GM18909 (cell line): ENCODE results near the gene OR2L2.
"Not testable (repeated sequence)": the region's sequence is repeated elsewhere in the genome, so short reads cannot be mapped to it uniquely, and the experiment has no call there.

Experiments
- ATAC-seq: cut with Tn5 transposase; IDR thresholded peaks from one replicate; pipeline ENCODE4 v1.9.1; 2021; ENCODE audit warnings: mild to moderate bottlenecking; ENCODE audit not compliant: unreplicated experiment, poor library complexity

The OR2L2 gene

GRCh38 chr1:248029770-248030169, at the start of gene OR2L2:
Gene OR2L2, plus strand, starts transcription at chr1:248030070. Its CDS starts 8,198 bp downstream, at chr1:248038268.
- no peak for ATAC-seq

DNA sequence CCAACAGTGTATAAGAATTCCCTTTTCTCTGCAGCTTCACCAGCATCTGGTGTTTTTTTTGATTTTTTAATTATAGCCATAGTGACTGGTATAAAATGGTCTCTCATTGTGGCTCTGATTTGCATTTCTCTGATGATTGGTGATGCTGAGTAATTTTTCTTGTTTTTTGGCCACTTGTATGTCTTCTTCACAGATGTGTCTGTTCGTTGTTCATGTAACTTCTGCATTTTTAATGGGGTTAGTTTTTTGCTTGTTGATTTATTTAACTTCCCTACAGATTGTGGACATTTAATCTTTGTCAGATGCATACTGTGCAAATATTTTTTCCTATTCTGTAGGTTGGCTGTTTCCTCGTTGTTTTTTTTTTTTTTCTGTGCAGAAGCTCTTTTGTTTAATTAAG, 36.9 kb upstream of the OR2L2 start:
- ATAC-seq, result no peak

DNA sequence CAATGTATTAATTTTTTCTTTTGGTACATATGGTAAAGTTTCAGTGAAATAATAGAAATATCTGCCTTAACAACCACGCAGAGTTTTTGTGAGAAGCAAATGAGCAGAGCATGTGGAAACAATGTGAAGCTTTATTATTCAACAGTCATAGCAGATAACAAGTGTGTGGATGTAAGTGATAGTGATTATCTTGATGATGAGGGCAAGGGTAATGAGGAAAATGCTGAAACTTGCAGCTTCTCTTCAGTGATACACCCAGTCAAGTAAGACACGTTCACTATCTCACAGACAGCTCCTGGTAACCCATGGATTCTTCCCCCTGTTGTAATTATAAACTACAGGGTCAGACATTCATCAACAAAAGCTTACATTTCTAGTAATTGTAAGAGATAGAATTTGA, 31.1 kb upstream of the OR2L2 start:
- ATAC-seq, result no peak

DNA sequence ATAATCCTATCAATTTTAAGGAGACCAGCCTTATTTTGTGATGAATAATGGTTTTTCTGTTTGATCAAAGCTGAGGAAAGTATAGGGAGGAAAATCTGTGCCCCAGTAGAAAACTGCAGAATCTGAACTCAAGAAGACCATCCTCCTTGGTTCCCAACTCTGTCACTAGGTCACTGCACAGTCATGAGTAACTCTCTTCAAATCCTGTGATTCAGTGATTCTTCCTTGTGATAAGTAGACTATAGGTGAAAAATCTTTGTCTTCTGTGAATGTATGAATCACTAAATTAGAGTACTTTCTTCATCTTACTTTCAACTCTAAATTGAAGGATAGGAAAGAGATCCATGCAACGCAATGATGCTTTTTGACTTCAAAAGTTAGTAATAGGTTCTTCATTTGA, 29.7 kb upstream of the OR2L2 start:
- ATAC-seq, result no peak

GRCh38 chr1:248007778-248008177, 22.1 kb upstream of the OR2L2 start:
- no peak for ATAC-seq

DNA sequence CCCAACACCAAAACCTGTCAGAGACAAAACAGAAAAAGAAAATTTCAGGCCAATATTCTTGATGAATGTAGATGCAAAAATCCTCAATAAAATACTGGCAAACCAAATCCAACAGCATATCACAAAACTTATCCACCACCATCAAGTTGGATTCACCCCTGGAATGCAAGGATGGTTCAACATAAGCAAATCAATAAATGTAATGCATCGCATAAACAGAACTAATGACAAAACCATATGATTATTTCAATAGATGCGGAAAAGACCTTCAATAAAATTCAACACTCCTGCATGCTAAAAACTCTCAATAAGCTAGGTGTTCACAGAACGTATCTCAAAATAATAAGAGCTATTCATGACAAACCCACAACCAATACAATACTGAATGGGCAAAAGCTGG, 20.2 kb upstream of the OR2L2 start:
- no peak for ATAC-seq

- no peak for ATAC-seq
Measured at GRCh38 chr1:248013229-248013710, 16.6 kb upstream of the OR2L2 start, which contains the start of gene OR2L5. Gene OR2L5, plus strand, starts transcription at chr1:248013660. Its CDS starts 8,288 bp downstream, at chr1:248021948.

GRCh38 chr1:248015803-248016202, 14.1 kb upstream of the OR2L2 start:
- ATAC-seq, result no peak

- no peak for ATAC-seq
Measured at GRCh38 chr1:248045209-248045608, 15.3 kb downstream of the OR2L2 start.

DNA sequence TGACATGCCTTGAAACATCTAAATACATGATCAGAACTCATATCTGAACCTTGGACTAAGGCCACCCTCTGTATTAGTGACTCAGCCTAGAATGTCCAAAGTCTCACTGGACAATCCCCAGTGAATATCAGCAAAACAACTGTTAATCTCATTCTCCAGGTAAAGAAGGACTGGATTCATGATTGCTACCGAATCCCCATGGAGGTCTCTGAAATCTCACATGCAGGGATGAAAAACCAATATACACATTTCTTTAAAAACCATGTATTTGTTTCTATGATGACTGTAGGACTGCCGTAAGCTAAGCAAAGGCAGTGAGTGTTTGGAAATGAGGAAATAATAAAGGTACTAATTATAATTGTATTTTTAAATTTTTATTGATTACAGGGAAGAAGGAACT, 16.7 kb downstream of the OR2L2 start, which contains the start of gene OR2L3:
TSS of gene OR2L3 (plus strand) at position 301 of the 400 bp plus-strand sequence. CDS start 13,846 bp downstream, outside the sequence.
- ATAC-seq, result no peak

DNA sequence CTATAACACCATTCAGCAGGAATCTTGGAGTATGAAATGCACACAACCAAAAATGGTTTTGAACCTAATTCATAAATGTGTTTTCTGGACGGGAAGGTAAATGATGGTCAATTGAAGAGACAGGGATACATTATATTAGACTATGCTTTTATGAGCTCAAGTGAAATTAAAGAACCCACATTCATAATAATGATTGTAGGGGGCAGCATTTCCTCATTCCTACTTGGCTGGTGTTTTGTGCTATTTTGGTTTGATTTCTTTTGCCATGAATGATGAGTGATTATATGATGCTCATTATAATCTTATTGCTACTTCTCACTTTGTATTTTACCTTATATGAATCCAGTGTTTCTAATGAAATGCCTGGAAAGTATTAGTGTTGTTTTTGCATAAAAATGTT, 17.1 kb downstream of the OR2L2 start:
- no peak for ATAC-seq

DNA sequence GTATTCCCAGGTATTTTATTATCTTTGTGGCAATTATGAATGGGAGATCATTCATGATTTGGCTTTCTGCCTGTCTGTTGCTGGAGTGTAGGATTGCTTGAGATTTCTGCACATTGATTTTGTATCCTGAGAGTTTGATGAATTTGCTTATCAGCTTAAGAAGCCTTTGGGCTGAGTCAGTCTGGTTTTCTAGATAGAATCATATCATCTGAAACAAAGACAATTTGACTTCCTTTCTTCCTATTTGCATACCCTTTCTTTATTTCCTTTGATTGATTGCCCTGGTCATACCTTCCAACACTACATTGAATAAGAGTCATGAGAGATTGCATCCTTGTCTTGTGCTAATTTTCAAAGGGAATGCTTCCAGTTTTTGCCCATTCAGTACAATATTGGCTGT, 24.8 kb downstream of the OR2L2 start:
- ATAC-seq, result no peak

GRCh38 chr1:248055261-248055660, 25.4 kb downstream of the OR2L2 start:
- ATAC-seq, result no peak

GRCh38 chr1:248065071-248065470, 35.2 kb downstream of the OR2L2 start:
- no peak for ATAC-seq

DNA sequence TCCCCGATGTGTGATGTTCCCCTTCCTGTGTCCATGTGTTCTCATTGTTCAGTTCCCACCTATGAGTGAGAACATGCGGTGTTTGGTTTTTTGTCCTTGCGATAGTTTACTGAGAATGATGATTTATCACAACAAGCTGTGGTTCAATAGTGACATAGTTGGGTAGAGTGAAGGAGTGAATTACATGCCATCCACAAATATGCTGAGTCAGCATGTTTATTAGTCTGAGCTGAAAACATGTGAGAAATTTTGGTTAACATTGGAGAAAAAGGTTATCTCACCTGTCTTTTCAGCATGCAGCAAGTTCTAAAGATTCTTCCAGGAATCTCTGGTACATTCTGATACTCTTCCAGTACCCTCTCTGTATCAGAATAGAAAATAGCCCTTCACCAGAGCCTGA, 35.7 kb downstream of the OR2L2 start:
- ATAC-seq, result no peak

GRCh38 chr1:248083864-248084263, 54.0 kb downstream of the OR2L2 start:
- not testable (repeated sequence) for ATAC-seq
